Suprapubic skin (tissue), 4 donors: ENCODE measurements around the gene STAT3. TPM values are rescaled to one million over a fixed set of nuclear protein-coding genes. Genes with fewer than 3 reads are reported as not detected.

Experiments used
- DNase-seq, 2 donors: peaks; one replicate each; pipeline ENCODE4 v3.0.0-alpha.2; 2019; ENCODE audit warnings: low spot score in 2 of 2
- H3K27ac ChIP-seq: fragments of 200-600 bp; sonication (generic); one replicate; pipeline ENCODE4 v1.5.1; 2019
- H3K27me3 ChIP-seq: fragments of 200-600 bp; sonication (generic); one replicate; pipeline ENCODE4 v1.5.1; 2019
- H3K36me3 ChIP-seq: fragments of 200-600 bp; sonication (generic); one replicate; pipeline ENCODE4 v1.5.1; 2019
- H3K4me1 ChIP-seq: fragments of 200-600 bp; sonication (generic); one replicate; pipeline ENCODE4 v1.5.1; 2019
- H3K4me3 ChIP-seq: fragments of 200-600 bp; sonication (generic); one replicate; pipeline ENCODE4 v1.5.1; 2019; ENCODE audit warnings: mild to moderate bottlenecking
- H3K9me3 ChIP-seq: fragments of 200-600 bp; sonication (generic); one replicate; pipeline ENCODE4 v1.5.1; 2019
- EP300 ChIP-seq: sonication (generic); formaldehyde crosslinking; IDR thresholded peaks from one replicate; pipeline ENCODE4 v1.6.1; 2017; ENCODE audit warnings: antibody characterized with exemption
- POLR2A ChIP-seq, 2 donors: fragments of 450-650 bp; IDR thresholded peaks; one replicate each; pipeline ENCODE4 v1.6.1; 2017; ENCODE audit warnings: antibody characterized with exemption in 2 of 2, mild to moderate bottlenecking in 2 of 2, moderate library complexity in 2 of 2
- POLR2AphosphoS5 ChIP-seq, 3 donors: sonication (generic); formaldehyde crosslinking; IDR thresholded peaks; one replicate each; pipeline ENCODE4 v1.6.1; 2017; ENCODE audit warnings: antibody characterized with exemption in 3 of 3
- WGBS: methylation state at CpG from one replicate; pipeline ENCODE4 v1.1.5; 2018; 5-methylcytosine and 5-hydroxymethylcytosine counted together
- total RNA-seq, 4 donors: library from RNA; depleted of rRNA; stranded (reverse); fragments of >200 nt; gene quantifications; one replicate each; pipeline ENCODE4 v1.1.0, GENCODE V29; 2016
- TF ChIP-seq, protein P1 (sequence below), 2 donors: fragments of 200-600 bp in 1 of 2; fragments of 450-650 bp in 1 of 2; sonication (generic) in 1 of 2; IDR thresholded peaks; one replicate each; pipeline ENCODE4 v1.5.1; 2016 to 2019; ENCODE audit warnings: antibody characterized with exemption in 2 of 2, mild to moderate bottlenecking in 1 of 2, moderate library complexity in 1 of 2

Gene STAT3
- total RNA-seq, 4 donors from 2014 or later, result 144 to 174 (median 152) TPM

DNA sequence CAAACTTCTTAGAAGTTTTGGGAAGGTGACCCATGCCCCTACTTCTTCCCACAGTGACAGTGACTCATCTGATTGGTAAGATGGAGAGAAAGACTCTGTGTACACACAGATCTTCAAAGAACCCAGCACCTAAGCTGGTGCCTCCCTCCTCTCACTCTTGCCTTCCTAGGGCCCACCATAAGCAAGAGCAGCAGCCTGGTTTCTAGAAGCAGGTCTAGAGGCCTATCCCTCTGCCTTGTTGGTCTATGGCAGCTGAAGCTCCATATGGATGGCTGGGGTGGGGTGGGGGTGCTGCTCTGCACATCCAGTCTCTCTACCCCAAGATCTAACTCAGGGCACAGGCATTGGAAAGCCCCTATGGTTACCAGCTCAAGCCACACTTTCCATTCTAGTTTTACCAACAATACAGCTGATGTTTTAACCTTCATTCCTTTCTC is 47.5 kb downstream of the STAT3 start:
- no peaks in the 10 kb centered on the region for H3K27me3 ChIP-seq
- TF ChIP-seq POLR2A (IDR thresholded peaks at IDR 0.05), result no peak
- TF ChIP-seq, protein P1, sequence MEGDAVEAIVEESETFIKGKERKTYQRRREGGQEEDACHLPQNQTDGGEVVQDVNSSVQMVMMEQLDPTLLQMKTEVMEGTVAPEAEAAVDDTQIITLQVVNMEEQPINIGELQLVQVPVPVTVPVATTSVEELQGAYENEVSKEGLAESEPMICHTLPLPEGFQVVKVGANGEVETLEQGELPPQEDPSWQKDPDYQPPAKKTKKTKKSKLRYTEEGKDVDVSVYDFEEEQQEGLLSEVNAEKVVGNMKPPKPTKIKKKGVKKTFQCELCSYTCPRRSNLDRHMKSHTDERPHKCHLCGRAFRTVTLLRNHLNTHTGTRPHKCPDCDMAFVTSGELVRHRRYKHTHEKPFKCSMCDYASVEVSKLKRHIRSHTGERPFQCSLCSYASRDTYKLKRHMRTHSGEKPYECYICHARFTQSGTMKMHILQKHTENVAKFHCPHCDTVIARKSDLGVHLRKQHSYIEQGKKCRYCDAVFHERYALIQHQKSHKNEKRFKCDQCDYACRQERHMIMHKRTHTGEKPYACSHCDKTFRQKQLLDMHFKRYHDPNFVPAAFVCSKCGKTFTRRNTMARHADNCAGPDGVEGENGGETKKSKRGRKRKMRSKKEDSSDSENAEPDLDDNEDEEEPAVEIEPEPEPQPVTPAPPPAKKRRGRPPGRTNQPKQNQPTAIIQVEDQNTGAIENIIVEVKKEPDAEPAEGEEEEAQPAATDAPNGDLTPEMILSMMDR (IDR thresholded peaks at IDR 0.05), result no peak
- no peak for TF ChIP-seq POLR2AphosphoS5 (IDR thresholded peaks at IDR 0.05)
- no peak for TF ChIP-seq EP300
- H3K27ac ChIP-seq, result no peak overlapping the region
- H3K36me3 ChIP-seq, result peaks cover 79% of the 10 kb centered on the region
- H3K4me1 ChIP-seq, result no peaks in the 10 kb centered on the region
- H3K9me3 ChIP-seq, result no peaks in the 10 kb centered on the region
- no peak for DNase-seq
- H3K4me3 ChIP-seq, result no peak overlapping the region

DNA sequence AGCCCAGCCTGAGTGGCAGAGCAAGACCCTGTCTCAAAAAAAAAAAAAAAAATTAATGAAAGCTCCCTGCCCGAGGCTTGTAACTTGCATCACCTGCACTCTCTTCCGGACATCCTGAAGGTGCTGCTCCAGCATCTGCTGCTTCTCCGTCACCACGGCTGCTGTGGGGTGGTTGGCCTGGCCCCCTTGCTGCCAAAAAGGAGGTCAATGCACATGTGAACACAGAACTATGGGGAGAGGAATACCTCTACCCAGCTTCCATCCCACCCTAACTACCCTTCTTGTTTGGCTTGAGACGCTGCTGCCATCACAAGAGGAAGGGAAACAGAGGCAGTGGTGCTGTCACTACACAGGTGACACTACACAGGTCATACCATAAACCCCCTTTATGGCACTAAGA is 49.0 kb downstream of the STAT3 start:
- WGBS, result 82% methylated on average over 5 of the region's 5 CpGs
- no peak overlapping the region for H3K27ac ChIP-seq
- no peaks in the 10 kb centered on the region for H3K9me3 ChIP-seq
- H3K36me3 ChIP-seq, result peaks cover 80% of the 10 kb centered on the region
- no peak for DNase-seq
- no peaks in the 10 kb centered on the region for H3K27me3 ChIP-seq
- H3K4me1 ChIP-seq, result no peaks in the 10 kb centered on the region
- no peak overlapping the region for H3K4me3 ChIP-seq
- TF ChIP-seq EP300, result no peak
- no peak for TF ChIP-seq POLR2AphosphoS5 (IDR thresholded peaks at IDR 0.05)
- TF ChIP-seq POLR2A (IDR thresholded peaks at IDR 0.05), result no peak
- TF ChIP-seq, protein P1 (IDR thresholded peaks at IDR 0.05), result no peak

DNA sequence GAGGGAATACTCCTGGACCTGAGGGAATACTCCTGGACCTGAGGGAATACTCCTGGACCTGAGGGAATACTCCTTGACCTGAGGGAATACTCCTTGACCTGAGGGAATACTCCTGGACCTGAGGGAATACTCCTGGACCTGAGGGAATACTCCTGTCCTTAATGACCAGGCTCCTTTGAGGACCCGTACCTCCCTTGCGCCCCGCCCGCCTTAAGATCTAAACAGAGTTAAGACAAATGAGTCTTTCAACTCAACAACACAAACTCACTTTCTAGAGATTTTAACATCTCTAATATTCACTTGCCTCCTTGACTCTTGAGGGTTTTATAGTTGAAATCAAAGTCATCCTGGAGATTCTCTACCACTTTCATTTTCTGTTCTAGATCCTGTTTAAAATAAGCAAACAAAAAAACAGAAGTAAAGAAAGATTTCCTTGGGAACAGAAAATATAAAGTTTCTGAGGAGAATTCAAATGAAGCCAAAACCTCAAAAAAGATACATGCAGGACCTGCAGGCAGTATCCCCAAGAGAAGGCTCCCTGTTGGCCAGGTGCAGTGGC is 49.7 kb downstream of the STAT3 start:
- H3K9me3 ChIP-seq, result no peaks in the 10 kb centered on the region
- no peak for TF ChIP-seq EP300
- no peak for TF ChIP-seq POLR2AphosphoS5 (IDR thresholded peaks at IDR 0.05)
- no peak for TF ChIP-seq POLR2A (IDR thresholded peaks at IDR 0.05)
- TF ChIP-seq, protein P1 (IDR thresholded peaks at IDR 0.05), result no peak
- no peak overlapping the region for H3K4me3 ChIP-seq
- H3K27me3 ChIP-seq, result no peaks in the 10 kb centered on the region
- no peak overlapping the region for H3K27ac ChIP-seq
- DNase-seq, result no peak
- peaks cover 80% of the 10 kb centered on the region for H3K36me3 ChIP-seq
- no peaks in the 10 kb centered on the region for H3K4me1 ChIP-seq
- 75% methylated on average over 4 of the region's 4 CpGs for WGBS

DNA sequence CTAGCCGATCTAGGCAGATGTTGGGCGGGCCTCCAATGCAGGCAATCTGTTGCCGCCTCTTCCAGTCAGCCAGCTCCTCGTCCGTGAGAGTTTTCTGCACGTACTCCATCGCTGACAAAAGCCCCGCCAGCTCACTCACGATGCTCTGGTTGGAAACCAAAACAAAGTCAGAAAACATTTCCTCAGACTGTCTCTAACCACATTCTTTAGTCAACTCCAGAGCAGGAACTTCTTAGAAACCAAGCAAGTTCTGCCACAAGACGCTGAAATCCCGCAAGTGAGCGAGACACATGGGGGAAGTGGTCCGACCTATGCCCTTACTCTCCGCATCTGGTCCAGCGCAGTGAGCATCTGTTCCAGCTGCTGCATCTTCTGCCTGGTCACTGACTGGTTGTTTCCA is 50.8 kb downstream of the STAT3 start:
- Histone ChIP-seq H3K27ac (no peak overlapping the region), H3K4me1 (no peaks in the 10 kb centered on the region), H3K27me3 (no peaks in the 10 kb centered on the region), H3K4me3 (no peak overlapping the region), H3K36me3 (peaks cover 85% of the 10 kb centered on the region), H3K9me3 (no peaks in the 10 kb centered on the region)
- WGBS, result 65% methylated on average over 13 of the region's 15 CpGs
- no peak for TF ChIP-seq POLR2AphosphoS5 (IDR thresholded peaks at IDR 0.05)
- TF ChIP-seq, protein P1 (IDR thresholded peaks at IDR 0.05), result no peak
- no peak for TF ChIP-seq POLR2A (IDR thresholded peaks at IDR 0.05)
- no peak for TF ChIP-seq EP300
- no peak for DNase-seq

DNA sequence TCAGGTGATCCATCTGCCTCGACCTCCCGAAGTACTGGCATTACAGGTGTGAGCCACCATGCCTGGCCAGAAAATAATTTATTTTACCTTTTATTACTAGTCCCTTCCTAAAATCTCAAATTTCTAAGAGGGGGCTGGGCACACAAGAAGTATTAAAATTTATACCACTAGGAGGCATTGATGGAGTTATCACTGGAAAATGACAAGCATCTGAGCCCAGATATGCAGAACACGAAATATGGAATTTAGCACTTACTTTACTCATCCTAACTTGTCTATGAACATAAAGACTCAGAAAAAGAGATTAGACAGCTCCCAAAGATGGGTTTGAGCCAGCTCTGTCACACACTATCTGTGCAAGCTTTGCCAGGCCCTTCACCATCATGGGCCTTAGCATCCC is 53.6 kb downstream of the STAT3 start:
- Histone ChIP-seq H3K27me3 (no peaks in the 10 kb centered on the region), H3K4me3 (no peak overlapping the region), H3K36me3 (peaks cover 86% of the 10 kb centered on the region), H3K9me3 (no peaks in the 10 kb centered on the region), H3K27ac (no peak overlapping the region), H3K4me1 (peaks cover 3% of the 10 kb centered on the region)
- 81% methylated on average over 3 of the region's 3 CpGs for WGBS
- no peak for DNase-seq
- TF ChIP-seq POLR2A (IDR thresholded peaks at IDR 0.05), result no peak
- TF ChIP-seq POLR2AphosphoS5 (IDR thresholded peaks at IDR 0.05), result no peak
- no peak for TF ChIP-seq EP300
- TF ChIP-seq, protein P1 (IDR thresholded peaks at IDR 0.05), result no peak
